SK-N-SH (cell line): ENCODE data around the gene FOXG1. TPM values are rescaled to one million over a fixed set of nuclear protein-coding genes. Genes with fewer than 3 reads are reported as not detected.

Experiments used
- CTCF ChIA-PET: fragments of 300-600, 350-600 bp; formaldehyde crosslinking; extraction: SDS; loops from one replicate; lab custom pipeline; 2021; lab: Yijun Ruan, JAX
- POLR2A ChIA-PET: fragments of 350-600 bp; sonication (Branson Sonifier 250); formaldehyde crosslinking; extraction: SDS; loops from one replicate; lab custom pipeline; 2020; ENCODE audit warnings: antibody characterized with exemption, inconsistent platforms; lab: Yijun Ruan, JAX
- DNase-seq: peaks from one replicate; pipeline ENCODE4 v3.0.0; 2012
- H2AFZ ChIP-seq: fragments of 200-600 bp; sonication (generic); 2 replicates; pipeline ENCODE4 v1.8.1; 2016; ENCODE audit warnings: antibody characterized with exemption, mild to moderate bottlenecking, low read depth
- H3F3A ChIP-seq: fragments of 200-600 bp; sonication (generic); replicated peaks from 2 replicates; pipeline ENCODE3; 2016; ENCODE audit warnings: antibody characterized with exemption, mild to moderate bottlenecking; ENCODE audit not compliant: insufficient read depth
- H3K27ac ChIP-seq, 2 experiments: fragments of 200-500 bp in 1 of 2; fragments of 200-600 bp in 1 of 2; sonication (Bioruptor generic) in 1 of 2; sonication (generic), shearing (Covaris generic) in 1 of 2; 2 replicates each; pipeline versions ENCODE4 v1.5.1 to v1.6.1; 2014 to 2016; ENCODE audit warnings: low read depth in 2 of 2, inconsistent platforms in 1 of 2, low read length in 1 of 2, mild to moderate bottlenecking in 1 of 2, mixed read lengths in 1 of 2
- H3K27me3 ChIP-seq: fragments of 200-600 bp; sonication (generic), shearing (Covaris generic); 2 replicates; pipeline ENCODE4 v1.6.1; 2016; ENCODE audit warnings: mixed run types; ENCODE audit not compliant: insufficient read depth
- H3K36me3 ChIP-seq, 2 experiments: fragments of 200-500 bp in 1 of 2; fragments of 200-600 bp in 1 of 2; sonication (Bioruptor generic) in 1 of 2; sonication (generic) in 1 of 2; replicated peaks in 1 of 2; 2 replicates each; pipeline versions ENCODE3 to v1.5.1; 2014 to 2016; ENCODE audit warnings: low read length in 1 of 2, mild to moderate bottlenecking in 1 of 2; ENCODE audit not compliant: insufficient read depth in 2 of 2, control insufficient read depth in 1 of 2
- H3K4me1 ChIP-seq, 2 experiments: fragments of 200-500 bp in 1 of 2; fragments of 200-600 bp in 1 of 2; sonication (Bioruptor generic) in 1 of 2; sonication (generic), shearing (Covaris generic) in 1 of 2; 2 replicates each; pipeline versions ENCODE4 v1.5.1 to v1.6.1; 2014 to 2016; ENCODE audit warnings: low read depth in 1 of 2, low read length in 1 of 2, mixed run types in 1 of 2; ENCODE audit not compliant: insufficient read depth in 2 of 2, control insufficient read depth in 1 of 2
- H3K4me2 ChIP-seq: fragments of 200-600 bp; sonication (generic), shearing (Covaris generic); 2 replicates; pipeline ENCODE4 v1.6.1; 2017; ENCODE audit warnings: mixed run types
- H3K4me3 ChIP-seq, 2 experiments: fragments of 200-500 bp in 1 of 2; fragments of 200-600 bp in 1 of 2; sonication (Bioruptor generic) in 1 of 2; sonication (generic), shearing (Covaris generic) in 1 of 2; 2 replicates each; pipeline versions ENCODE4 v1.5.1 to v1.8.1; 2014 to 2016; ENCODE audit warnings: low read depth in 2 of 2, inconsistent platforms in 1 of 2, low read length in 1 of 2, mild to moderate bottlenecking in 1 of 2, mixed read lengths in 1 of 2, moderate library complexity in 1 of 2
- H3K79me2 ChIP-seq: fragments of 200-600 bp; sonication (generic); 2 replicates; pipeline ENCODE4 v1.8.1; 2017; ENCODE audit warnings: mild to moderate bottlenecking; ENCODE audit not compliant: insufficient read depth
- H3K9ac ChIP-seq: fragments of 200-600 bp; sonication (generic); 2 replicates; pipeline ENCODE4 v1.6.1; 2017; ENCODE audit warnings: mixed run types
- H3K9me2 ChIP-seq: fragments of 200-600 bp; sonication (generic); 2 replicates; pipeline ENCODE4 v1.6.1; 2017; ENCODE audit warnings: mixed run types
- H3K9me3 ChIP-seq: fragments of 200-600 bp; sonication (generic); 2 replicates; pipeline ENCODE4 v1.6.1; 2017; ENCODE audit warnings: mixed run types, mild to moderate bottlenecking, moderate library complexity
- H4K20me1 ChIP-seq: fragments of 200-600 bp; sonication (generic); 2 replicates; pipeline ENCODE4 v1.6.1; 2017; ENCODE audit warnings: mild to moderate bottlenecking, mixed run types; ENCODE audit not compliant: insufficient read depth
- CTCF ChIP-seq: fragments of 200-600 bp; sonication (generic); IDR thresholded peaks from 2 replicates; pipeline ENCODE4 v1.6.1; 2017; ENCODE audit warnings: antibody characterized with exemption, mild to moderate bottlenecking, moderate library complexity
- EP300 ChIP-seq, 2 experiments: IDR thresholded peaks; 2 replicates each; pipeline versions ENCODE4 v1.4.0 to v1.6.1; 2012; ENCODE audit warnings: borderline replicate concordance in 1 of 2, low read depth in 1 of 2, low read length in 1 of 2
- FOSL2 ChIP-seq: IDR thresholded peaks from 2 replicates; pipeline ENCODE4 v1.4.0; 2012; ENCODE audit warnings: low read depth, mild to moderate bottlenecking, moderate library complexity, borderline replicate concordance
- FOXJ3 ChIP-seq: sonication (generic); formaldehyde crosslinking; IDR thresholded peaks from 2 replicates; pipeline ENCODE4 v1.5.1; 2020; ENCODE audit warnings: mild to moderate bottlenecking, missing genetic modification reagents
- FOXM1 ChIP-seq: IDR thresholded peaks from 2 replicates; pipeline ENCODE4 v1.4.0; 2012; ENCODE audit warnings: low read depth, mild to moderate bottlenecking
- GATA2 ChIP-seq: sonication (generic); formaldehyde crosslinking; IDR thresholded peaks from 2 replicates; pipeline ENCODE4 v1.5.0; 2020; ENCODE audit warnings: mild to moderate bottlenecking, missing genetic modification reagents
- IRF3 ChIP-seq: fragments of 150-350 bp; IDR thresholded peaks from 2 replicates; pipeline ENCODE4 v1.6.1; 2016; ENCODE audit warnings: mild to moderate bottlenecking, low read depth, low read length
- JUND ChIP-seq: IDR thresholded peaks from 2 replicates; pipeline ENCODE4 v1.4.0; 2012
- MEF2A ChIP-seq: IDR thresholded peaks from 2 replicates; pipeline ENCODE4 v1.4.0; 2012; ENCODE audit warnings: low read depth, borderline replicate concordance
- NFIC ChIP-seq: IDR thresholded peaks from 2 replicates; pipeline ENCODE4 v1.4.0; 2012; ENCODE audit warnings: borderline replicate concordance
- NRF1 ChIP-seq: IDR thresholded peaks from 2 replicates; pipeline ENCODE4 v1.6.1; 2012; ENCODE audit warnings: low read depth, mild to moderate bottlenecking, low read length
- POLR2AphosphoS5 ChIP-seq: IDR thresholded peaks from 2 replicates; pipeline ENCODE4 v1.6.1; 2012; ENCODE audit warnings: low read depth, low read length
- RAD21 ChIP-seq: IDR thresholded peaks from 2 replicates; pipeline ENCODE4 v1.6.1; 2012; ENCODE audit warnings: mild to moderate bottlenecking, low read length
- RXRA ChIP-seq: IDR thresholded peaks from 2 replicates; pipeline ENCODE4 v1.4.0; 2012; ENCODE audit warnings: low read depth, mild to moderate bottlenecking, borderline replicate concordance
- SMC3 ChIP-seq: IDR thresholded peaks from 2 replicates; pipeline ENCODE4 v1.6.1; 2012; ENCODE audit warnings: low read depth, low read length, improper control_type of control experiment
- TAF1 ChIP-seq: IDR thresholded peaks from 2 replicates; pipeline ENCODE4 v1.6.1; 2012; ENCODE audit warnings: low read depth, mild to moderate bottlenecking, low read length, moderate library complexity, borderline replicate concordance
- TEAD4 ChIP-seq: IDR thresholded peaks from 2 replicates; pipeline ENCODE4 v1.4.0; 2012; ENCODE audit warnings: mild to moderate bottlenecking, borderline replicate concordance; ENCODE audit not compliant: insufficient read depth
- USF2 ChIP-seq: fragments of 150-350 bp; IDR thresholded peaks from 2 replicates; pipeline ENCODE4 v1.6.1; 2017; ENCODE audit warnings: antibody characterized with exemption, low read length, low read depth, borderline replicate concordance
- YY1 ChIP-seq: IDR thresholded peaks from 2 replicates; pipeline ENCODE4 v1.4.0; 2012; ENCODE audit warnings: low read depth, mild to moderate bottlenecking
- WGBS: methylation state at CpG from one replicate; pipeline ENCODE4 v1.1.6; 2017; ENCODE audit warnings: low lambda C conversion rate; 5-methylcytosine and 5-hydroxymethylcytosine counted together
- polyA plus RNA-seq, 3 experiments: library from polyadenylated mRNA; depleted of rRNA; stranded (reverse); fragments of >200 nt; gene quantifications; 2 replicates each; pipeline ENCODE4 v1.2.3, GENCODE V29; 2012
- TF ChIP-seq, protein P1 (sequence below): IDR thresholded peaks from 2 replicates; pipeline ENCODE4 v1.4.0; 2012; ENCODE audit warnings: low read depth, borderline replicate concordance

The FOXG1 gene
- polyA plus RNA-seq, 1 of the 3 experiments (the other 2 are of a cell fraction), result not detected

- H2AFZ ChIP-seq, result no peak overlapping the region
- DNase-seq, result no peak
- H3K9me3 ChIP-seq, result no peaks in the 10 kb centered on the region
- H3F3A ChIP-seq, result peaks cover 4% of the 10 kb centered on the region
- peaks cover 68% of the 10 kb centered on the region for H3K27me3 ChIP-seq
- H3K79me2 ChIP-seq, result no peaks in the 10 kb centered on the region
- H3K4me1 ChIP-seq, result no peaks in the 10 kb centered on the region; a peak in 1 of 4 replicates
- H3K36me3 ChIP-seq, result no peaks in the 10 kb centered on the region
- H3K4me2 ChIP-seq, result no peak overlapping the region
- CTCF ChIA-PET, result interaction anchor here (1.0 to 2.8 kb wide), 9 partner anchors 9 to 1459 kb away, joined by 3 to 15 read pairs (median 4); partner anchors contain the start of gene FOXG1
- H3K4me3 ChIP-seq, result no peak overlapping the region
- no peaks in the 10 kb centered on the region for H4K20me1 ChIP-seq
- no peak for TF ChIP-seq FOXM1
- TF ChIP-seq FOSL2, result no peak
- no peak for TF ChIP-seq USF2
- no peak for TF ChIP-seq SMC3
- TF ChIP-seq NFIC, result no peak
- no peak for TF ChIP-seq RXRA
- no peak for TF ChIP-seq NRF1
- no peak for TF ChIP-seq FOXJ3 (CRISPR knock-in tag)
- no peak for TF ChIP-seq YY1
- no peak for TF ChIP-seq RAD21
- no peak for TF ChIP-seq CTCF
- no peak for TF ChIP-seq MEF2A
- TF ChIP-seq IRF3, result no peak
- TF ChIP-seq JUND, result no peak
- no peak for TF ChIP-seq TAF1
- no peak for TF ChIP-seq POLR2AphosphoS5
- TF ChIP-seq, protein P1, sequence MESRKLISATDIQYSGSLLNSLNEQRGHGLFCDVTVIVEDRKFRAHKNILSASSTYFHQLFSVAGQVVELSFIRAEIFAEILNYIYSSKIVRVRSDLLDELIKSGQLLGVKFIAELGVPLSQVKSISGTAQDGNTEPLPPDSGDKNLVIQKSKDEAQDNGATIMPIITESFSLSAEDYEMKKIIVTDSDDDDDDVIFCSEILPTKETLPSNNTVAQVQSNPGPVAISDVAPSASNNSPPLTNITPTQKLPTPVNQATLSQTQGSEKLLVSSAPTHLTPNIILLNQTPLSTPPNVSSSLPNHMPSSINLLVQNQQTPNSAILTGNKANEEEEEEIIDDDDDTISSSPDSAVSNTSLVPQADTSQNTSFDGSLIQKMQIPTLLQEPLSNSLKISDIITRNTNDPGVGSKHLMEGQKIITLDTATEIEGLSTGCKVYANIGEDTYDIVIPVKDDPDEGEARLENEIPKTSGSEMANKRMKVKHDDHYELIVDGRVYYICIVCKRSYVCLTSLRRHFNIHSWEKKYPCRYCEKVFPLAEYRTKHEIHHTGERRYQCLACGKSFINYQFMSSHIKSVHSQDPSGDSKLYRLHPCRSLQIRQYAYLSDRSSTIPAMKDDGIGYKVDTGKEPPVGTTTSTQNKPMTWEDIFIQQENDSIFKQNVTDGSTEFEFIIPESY, result no peak
- TF ChIP-seq GATA2 (CRISPR knock-in tag), result no peak
- TF ChIP-seq EP300 (IDR thresholded peaks at IDR 0.05; ENCODE audit: borderline replicate concordance in 1 of 2, low read depth in 1 of 2, low read length in 1 of 2), result no peak
- TF ChIP-seq TEAD4, result no peak
- TF ChIP-seq, all 33 proteins: peak for 0
- Histone ChIP-seq H3K27ac (no peak overlapping the region), H3K9ac (no peak overlapping the region), H3K9me2 (no peaks in the 10 kb centered on the region)
- POLR2A ChIA-PET, result no interaction called here
- 7% methylated on average over 3 of the region's 3 CpGs for WGBS
Observed at GRCh38 chr14:28755884-28756268, 10.7 kb upstream of the FOXG1 start.
